ENCODE data around the gene FKBP10. TPM values are rescaled to one million over a fixed set of nuclear protein-coding genes. Genes with fewer than 3 reads are reported as not detected.

FKBP10 gene
- total and polyA plus RNA-seq, 10 of the 15 experiments (the other 5 are each of a cell fraction or from before 2014, with no cell fraction given): 0.02 to 4.7 (median 1.8) TPM

DNA sequence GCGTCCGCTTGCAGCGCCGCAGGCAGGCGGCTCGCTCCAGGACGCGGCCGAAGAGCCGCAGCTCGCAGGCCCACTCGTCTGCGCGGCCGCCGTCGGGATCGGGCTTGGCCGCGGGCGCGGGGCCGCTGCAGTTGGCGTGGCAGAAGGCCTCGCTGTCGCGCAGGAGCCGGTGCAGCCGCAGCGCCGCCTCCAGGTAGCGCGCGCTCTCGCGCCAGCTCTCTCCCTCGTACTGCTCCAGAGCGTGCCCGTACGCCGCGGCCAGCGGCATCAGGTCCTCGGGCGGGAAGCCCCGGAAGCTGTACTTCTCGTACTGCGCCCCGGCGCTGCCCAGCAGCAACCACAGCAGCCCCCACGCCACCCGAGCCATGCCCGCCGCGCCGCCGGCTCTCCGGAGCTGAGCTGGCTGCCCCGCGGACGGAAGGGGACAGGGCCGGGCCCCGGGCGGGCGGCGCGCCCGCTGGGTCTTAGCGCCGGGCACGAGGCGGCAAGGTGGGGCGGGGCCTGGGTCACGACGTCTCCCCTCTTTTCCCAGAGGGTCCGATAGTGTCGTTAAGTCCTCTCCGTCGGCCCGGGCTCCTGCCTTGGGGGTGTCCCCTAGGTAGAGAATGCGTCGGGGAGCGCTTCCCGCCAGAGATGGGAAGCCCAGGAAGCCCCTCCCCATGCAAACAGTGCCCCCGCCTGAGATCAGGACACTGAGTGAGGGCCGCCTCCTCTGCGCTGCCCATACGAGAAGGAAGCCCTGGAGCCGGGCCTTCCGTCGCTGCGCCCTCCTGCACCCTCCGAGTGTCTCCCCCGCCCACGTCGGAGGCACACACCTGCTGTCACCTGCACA, 1.0 kb upstream of the FKBP10 start, which contains the start of gene P3H4:
Gene P3H4 (minus strand): TSS at position 401 of the 832 bp plus-strand sequence. CDS start 34 bp downstream, at position 367.
- intact Hi-C loops (cut with micrococcal nuclease; ENCODE audit: unreplicated experiment): no loop called here
- peak; percentile 95 for ATAC-seq
- TF ChIP-seq ZNF217 (IDR thresholded peaks at IDR 0.05): 0 out of 2 replicates have a peak, but pooled peaks have one; percentile 18
- TF ChIP-seq HDAC6 (IDR thresholded peaks at IDR 0.05; ENCODE audit: unreplicated experiment): peak; percentile 67
- 0 out of 2 replicates have a peak, but pooled peaks have one; percentile 4 for TF ChIP-seq SMC3 (IDR thresholded peaks at IDR 0.05; ENCODE audit: borderline replicate concordance, low read length)
- TF ChIP-seq CBX3 (IDR thresholded peaks at IDR 0.05; ENCODE audit: borderline replicate concordance, low read depth): no peak
- TF ChIP-seq, protein P1, sequence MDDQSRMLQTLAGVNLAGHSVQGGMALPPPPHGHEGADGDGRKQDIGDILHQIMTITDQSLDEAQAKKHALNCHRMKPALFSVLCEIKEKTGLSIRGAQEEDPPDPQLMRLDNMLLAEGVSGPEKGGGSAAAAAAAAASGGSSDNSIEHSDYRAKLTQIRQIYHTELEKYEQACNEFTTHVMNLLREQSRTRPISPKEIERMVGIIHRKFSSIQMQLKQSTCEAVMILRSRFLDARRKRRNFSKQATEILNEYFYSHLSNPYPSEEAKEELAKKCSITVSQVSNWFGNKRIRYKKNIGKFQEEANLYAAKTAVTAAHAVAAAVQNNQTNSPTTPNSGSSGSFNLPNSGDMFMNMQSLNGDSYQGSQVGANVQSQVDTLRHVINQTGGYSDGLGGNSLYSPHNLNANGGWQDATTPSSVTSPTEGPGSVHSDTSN (IDR thresholded peaks at IDR 0.05; ENCODE audit: insufficient replicate concordance, low read depth, low read length): no peak
- TF ChIP-seq MXI1 (IDR thresholded peaks at IDR 0.05; ENCODE audit: low read depth, low read length): peak; percentile 58; the same call in 1 of the 2 replicates
- TF ChIP-seq SMARCA5 (IDR thresholded peaks at IDR 0.05): peak; percentile 91
- 0 out of 2 replicates have a peak, but pooled peaks have one; percentile 14 for TF ChIP-seq RAD21 (IDR thresholded peaks at IDR 0.05; ENCODE audit: insufficient read depth, low read depth, low read length)
- TF ChIP-seq NR2F1 (conservative IDR thresholded peaks at IDR 0.05): peak; percentile 59; the same call in 1 of the 2 replicates
- TF ChIP-seq, protein P2, sequence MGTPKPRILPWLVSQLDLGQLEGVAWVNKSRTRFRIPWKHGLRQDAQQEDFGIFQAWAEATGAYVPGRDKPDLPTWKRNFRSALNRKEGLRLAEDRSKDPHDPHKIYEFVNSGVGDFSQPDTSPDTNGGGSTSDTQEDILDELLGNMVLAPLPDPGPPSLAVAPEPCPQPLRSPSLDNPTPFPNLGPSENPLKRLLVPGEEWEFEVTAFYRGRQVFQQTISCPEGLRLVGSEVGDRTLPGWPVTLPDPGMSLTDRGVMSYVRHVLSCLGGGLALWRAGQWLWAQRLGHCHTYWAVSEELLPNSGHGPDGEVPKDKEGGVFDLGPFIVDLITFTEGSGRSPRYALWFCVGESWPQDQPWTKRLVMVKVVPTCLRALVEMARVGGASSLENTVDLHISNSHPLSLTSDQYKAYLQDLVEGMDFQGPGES (IDR thresholded peaks at IDR 0.05): no peak
- peak; percentile 39; the same call in 1 of the 2 replicates for TF ChIP-seq TARDBP (IDR thresholded peaks at IDR 0.05; ENCODE audit: borderline replicate concordance)
- 0 out of 2 replicates have a peak, but pooled peaks have one; percentile 30 for TF ChIP-seq ZSCAN29 (IDR thresholded peaks at IDR 0.05)
- peak; percentile 83; the same call in 1 of the 2 replicates for TF ChIP-seq RB1 (IDR thresholded peaks at IDR 0.05; ENCODE audit: borderline replicate concordance)
- TF ChIP-seq GATAD2B (conservative IDR thresholded peaks at IDR 0.05; ENCODE audit: low read depth): peak; percentile 95
- peak; percentile 34 to 75; a peak in 2 of 4 replicates for TF ChIP-seq BHLHE40 (IDR thresholded peaks at IDR 0.05; ENCODE audit: borderline replicate concordance in 1 of 2, low read depth in 2 of 2, low read length in 1 of 2)
- peak; percentile 68; the same call in 1 of the 2 replicates for TF ChIP-seq ZNF207 (IDR thresholded peaks at IDR 0.05; ENCODE audit: borderline replicate concordance)
- peak; percentile 22; the same call in 1 of the 2 replicates for TF ChIP-seq CREM (IDR thresholded peaks at IDR 0.05; ENCODE audit: low read depth)
- peak; percentile 8; the same call in 1 of the 2 replicates for TF ChIP-seq YY1 (IDR thresholded peaks at IDR 0.05; ENCODE audit: low read depth, low read length)
- TF ChIP-seq DPF2 (IDR thresholded peaks at IDR 0.05): peak; percentile 92

More for the DNA sequence above, 1.0 kb upstream of the FKBP10 start, which contains the start of gene P3H4:
- Histone ChIP-seq H3K9ac (ENCODE audit: control insufficient read depth, insufficient read depth, low read length) (peak within 1 kb of the TSS; percentile 64), H2AFZ (ENCODE audit: control insufficient read depth, low read depth, low read length) (peak within 1 kb of the TSS; percentile 91), H3K36me3 (ENCODE audit: control insufficient read depth in 2 of 2, insufficient read depth in 2 of 2, low read length in 1 of 2) (no peaks in the 10 kb centered on the region), H3K4me2 (ENCODE audit: control insufficient read depth, insufficient read depth) (peak within 1 kb of the TSS; percentile 95), H4K20me1 (ENCODE audit: control insufficient read depth, insufficient read depth) (no peaks in the 10 kb centered on the region; the same call in 1 of the 2 replicates), H3K4me1 (ENCODE audit: control insufficient read depth, insufficient read depth, low read length) (peaks cover 8% of the 10 kb centered on the region; the same call in 1 of the 2 replicates), H3K9me3 (replicated peaks; ENCODE audit: control insufficient read depth, insufficient read depth, low read length) (no peaks in the 10 kb centered on the region), H3K4me3 (peak within 1 kb of the TSS; percentile 37; the same call in 1 of the 2 replicates), H3K27me3 (replicated peaks in 1 of 2; ENCODE audit: control insufficient read depth in 2 of 2, insufficient read depth in 2 of 2, low read length in 1 of 2) (peaks cover 0 to 7% of the 10 kb centered on the region in 2 experiments; a peak in 3 of 4 replicates), H3K79me2 (ENCODE audit: control insufficient read depth, insufficient read depth, low read length) (no peaks in the 10 kb centered on the region), H3K27ac (ENCODE audit: control insufficient read depth, insufficient read depth) (no peak within 1 kb of the TSS)
- ChIA-PET CTCF (interaction anchor here (0.9 to 2.5 kb wide), 11 partner anchors 10 to 131 kb away, joined by 3 to 15 read pairs (median 4); partner anchors contain the start of genes KLHL10 and ODAD4), RAD21 (ENCODE audit: unreplicated experiment) (interaction anchor here (0.8 to 1.7 kb wide), 3 partner anchors 25 to 53 kb away, joined by 3 to 5 read pairs (median 5); partner anchors contain the start of gene JUP), SMC1A (ENCODE audit: uncharacterized antibody, unreplicated experiment) (interaction anchor here (1.1 kb wide), 1 partner anchor 38 kb away, joined by 3 read pairs; no protein-coding TSS in a partner anchor), POLR2A (no interaction called here)
- FAIRE-seq (no peak), DNase-seq (ENCODE audit: low read depth, low spot score) (no peak)
- in situ Hi-C loops (cut with MboI): no loop called here
- WGBS (ENCODE audit: insufficient coverage, insufficient replicate concordance, low lambda C conversion rate, missing lambda C conversion rate): 3% methylated on average over 86 of the region's 96 CpGs
- BruUV-seq (replicated peaks): no TSS peak

Measured in GM12878 (cell line).